ENCODE measurements around the gene DUOX2. TPM values are rescaled to one million over a fixed set of nuclear protein-coding genes. Genes with fewer than 3 reads are reported as not detected.

The DUOX2 gene
- total and polyA plus RNA-seq, 2 donors (not counting 1 experiment from before 2014, with no cell fraction given): 0.32 TPM; not detected in 1

DNA sequence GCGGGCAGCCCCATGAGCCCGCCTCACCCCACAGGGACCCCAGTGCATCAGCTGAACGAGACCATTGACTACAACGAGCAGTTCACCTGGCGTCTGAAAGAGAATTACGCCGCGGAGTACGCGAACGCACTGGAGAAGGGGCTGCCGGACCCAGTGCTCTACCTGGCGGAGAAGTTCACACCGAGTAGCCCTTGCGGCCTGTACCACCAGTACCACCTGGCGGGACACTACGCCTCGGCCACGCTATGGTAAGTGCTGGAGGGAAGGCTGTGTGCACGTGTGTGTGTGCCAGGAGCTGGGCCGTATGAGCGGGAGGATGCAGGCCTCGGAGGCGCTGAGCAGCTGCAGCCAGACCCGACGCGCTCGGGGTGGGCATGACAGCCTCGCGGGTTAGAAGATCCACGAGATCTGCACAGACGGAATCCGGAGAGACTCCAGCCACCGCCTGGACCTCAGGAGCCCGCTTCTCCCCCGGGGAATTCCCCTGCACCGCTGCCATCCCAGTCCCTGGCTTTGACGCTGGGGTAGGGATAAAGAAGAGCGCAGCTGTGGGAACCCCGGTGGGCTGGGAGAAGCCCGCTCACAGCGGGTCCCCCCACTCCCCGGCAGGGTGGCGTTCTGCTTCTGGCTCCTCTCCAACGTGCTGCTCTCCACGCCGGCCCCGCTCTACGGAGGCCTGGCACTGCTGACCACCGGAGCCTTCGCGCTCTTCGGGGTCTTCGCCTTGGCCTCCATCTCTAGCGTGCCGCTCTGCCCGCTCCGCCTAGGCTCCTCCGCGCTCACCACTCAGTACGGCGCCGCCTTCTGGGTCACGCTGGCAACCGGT lies 2.7 kb upstream of the DUOX2 start:
- CTCF ChIA-PET: interaction anchor here (0.9 to 5.5 kb wide), 7 partner anchors 9 to 263 kb away, joined by 3 to 56 read pairs (median 3); no protein-coding TSS in a partner anchor
- Histone ChIP-seq H4K20me1 (ENCODE audit: control insufficient read depth, insufficient read depth, low read length, poor library complexity, severe bottlenecking) (no peaks in the 10 kb centered on the region), H3K4me1 (ENCODE audit: control insufficient read depth in 2 of 2, insufficient read depth in 2 of 2, low read length in 2 of 2) (peaks cover 52 to 60% of the 10 kb centered on the region in 2 donors), H3K9me3 (ENCODE audit: control extremely low read depth in 1 of 3, control insufficient read depth in 2 of 3, insufficient read depth in 1 of 3, low read length in 2 of 3) (peaks cover 0 to 42% (median 0%) of the 10 kb centered on the region in 3 donors), H3K4me3 (ENCODE audit: control extremely low read depth in 1 of 5, extremely low read depth in 1 of 5, insufficient read depth in 1 of 5, low read depth in 2 of 5, low read length in 4 of 5) (peak overlapping the region in 3 of 5 experiments; percentile 1 to 37 (median 24)), H3K27me3 (replicated peaks in 1 of 4; ENCODE audit: control extremely low read depth in 1 of 4, control insufficient read depth in 3 of 4, insufficient read depth in 4 of 4, low read length in 3 of 4) (peaks cover 0 to 80% (median 56%) of the 10 kb centered on the region in 4 experiments), H3K27ac (ENCODE audit: low read length in 2 of 2) (no peak overlapping the region), H3K4me2 (replicated peaks; ENCODE audit: low read depth, low read length, poor library complexity, severe bottlenecking) (peak overlapping the region; percentile 76), H3K36me3 (replicated peaks in 1 of 2; ENCODE audit: control extremely low read depth in 1 of 2, control insufficient read depth in 1 of 2, extremely low read depth in 1 of 2, insufficient read depth in 2 of 2, low read length in 1 of 2) (no peaks in the 10 kb centered on the region), H3K79me2 (ENCODE audit: control insufficient read depth, insufficient read depth, low read length) (no peaks in the 10 kb centered on the region), H3K9ac (ENCODE audit: low read length) (peak overlapping the region; percentile 45), H2AFZ (ENCODE audit: insufficient read depth, low read depth, low read length, poor library complexity, severe bottlenecking) (peak overlapping the region; percentile 27)
- intact Hi-C loops (cut with micrococcal nuclease): loop anchor here (1.0 to 10.0 kb wide), 3 partner anchors 78 to 264 kb away; no protein-coding TSS in a partner anchor
- peaks cover 76% of the 10 kb centered on the region for H3K27me3 Mint-ChIP-seq
- ATAC-seq (ENCODE audit: low read depth) (no peak), DNase-seq (peak; percentile 56)
- 8% methylated on average over 65 of the region's 65 CpGs for WGBS (ENCODE audit: insufficient coverage)
- H3K27ac Mint-ChIP-seq: no peak overlapping the region
- no peaks in the 10 kb centered on the region for H3K9me3 Mint-ChIP-seq (ENCODE audit: insufficient read depth)
- peak overlapping the region; percentile 80 for H3K4me3 Mint-ChIP-seq
- H3K4me1 Mint-ChIP-seq: peaks cover 51% of the 10 kb centered on the region
- POLR2A ChIA-PET: no interaction called here
- TF ChIP-seq EZH2 (IDR thresholded peaks at IDR 0.05; ENCODE audit: borderline replicate concordance, insufficient read depth, low read depth, low read length, poor library complexity, severe bottlenecking) (no peak), CTCF (IDR thresholded peaks at IDR 0.05) (no peak)

Measured in B cell (primary cell).